T follicular helper cell (primary cell): ENCODE measurements around the gene HIVEP3.

ENCODE experiments used
- DNase-seq: peaks from one replicate; pipeline ENCODE4 v3.0.0-alpha.2; 2020; ENCODE audit warnings: low read depth

Gene HIVEP3

DNA sequence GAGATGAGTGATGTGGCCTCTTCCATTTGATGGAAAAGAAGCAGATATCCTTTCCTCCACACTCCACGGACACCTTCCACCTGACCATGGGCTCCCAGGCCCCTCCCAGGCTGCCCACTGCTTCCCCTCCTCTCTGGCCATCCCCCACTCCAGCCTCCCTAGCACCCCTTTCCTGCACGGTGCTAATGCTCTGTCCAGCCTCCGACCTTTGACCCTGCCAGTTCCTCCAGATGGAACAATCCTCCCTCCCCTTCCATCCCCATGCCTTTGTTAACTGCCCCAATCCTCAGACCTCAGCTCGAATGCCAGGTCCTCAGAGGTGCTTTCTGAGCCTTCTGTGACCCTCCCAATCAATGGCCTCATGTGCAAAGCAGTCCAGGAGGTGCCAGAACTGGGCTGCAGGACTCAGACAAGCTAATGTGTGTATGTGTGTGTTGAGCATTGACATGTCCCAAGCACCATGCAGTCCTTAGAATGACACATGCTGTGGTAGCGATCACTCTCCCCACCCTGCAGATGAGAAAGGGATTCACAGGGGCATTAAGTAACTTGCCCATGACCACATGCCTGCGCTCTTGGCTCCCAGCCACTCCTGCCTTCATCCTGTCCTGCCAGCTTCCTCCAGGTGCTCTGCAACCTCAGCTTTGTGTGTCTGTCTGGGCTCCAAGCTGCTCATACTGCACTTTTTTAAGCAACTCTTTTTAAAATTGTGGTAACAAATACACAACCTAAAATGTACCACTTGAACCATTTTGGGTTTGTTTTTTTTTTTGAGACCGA is 370.8 kb downstream of the HIVEP3 start:
- DNase-seq, result no peak

DNA sequence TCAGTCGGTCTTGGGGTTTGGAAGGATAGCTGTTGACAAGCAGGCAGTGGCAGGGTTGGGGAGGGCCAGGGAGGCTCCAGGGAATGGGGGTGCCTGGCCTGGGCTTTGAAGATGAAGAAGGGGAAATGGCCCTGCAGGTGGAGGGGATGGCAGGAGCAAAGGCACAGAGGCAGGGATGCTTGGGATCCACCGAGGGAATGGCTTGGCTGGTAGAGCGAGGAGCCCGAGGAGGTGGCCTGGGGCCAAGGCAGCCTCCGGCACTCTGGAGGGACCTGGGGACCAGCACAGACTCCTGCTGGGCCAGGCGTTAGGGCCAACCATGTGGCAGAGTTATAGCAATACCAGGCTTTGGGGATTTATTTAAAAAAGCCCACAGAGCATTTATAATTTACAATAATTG is 371.4 kb downstream of the HIVEP3 start:
- no peak for DNase-seq

DNA sequence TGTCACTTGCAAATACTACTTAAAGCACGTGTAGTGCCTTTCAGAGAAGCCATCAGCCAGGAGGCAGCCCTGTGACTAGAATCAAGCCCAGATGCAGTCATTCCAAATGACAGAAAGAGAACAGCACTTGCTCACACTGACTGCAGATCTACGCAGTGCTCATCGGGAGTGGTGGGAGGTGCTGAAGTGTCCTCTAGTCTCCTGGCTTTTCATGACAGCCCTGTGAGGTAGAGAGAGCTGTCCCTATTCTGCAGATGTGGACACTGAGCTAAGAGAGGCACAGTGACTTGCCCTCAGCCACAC is 371.9 kb downstream of the HIVEP3 start:
- DNase-seq, result no peak

DNA sequence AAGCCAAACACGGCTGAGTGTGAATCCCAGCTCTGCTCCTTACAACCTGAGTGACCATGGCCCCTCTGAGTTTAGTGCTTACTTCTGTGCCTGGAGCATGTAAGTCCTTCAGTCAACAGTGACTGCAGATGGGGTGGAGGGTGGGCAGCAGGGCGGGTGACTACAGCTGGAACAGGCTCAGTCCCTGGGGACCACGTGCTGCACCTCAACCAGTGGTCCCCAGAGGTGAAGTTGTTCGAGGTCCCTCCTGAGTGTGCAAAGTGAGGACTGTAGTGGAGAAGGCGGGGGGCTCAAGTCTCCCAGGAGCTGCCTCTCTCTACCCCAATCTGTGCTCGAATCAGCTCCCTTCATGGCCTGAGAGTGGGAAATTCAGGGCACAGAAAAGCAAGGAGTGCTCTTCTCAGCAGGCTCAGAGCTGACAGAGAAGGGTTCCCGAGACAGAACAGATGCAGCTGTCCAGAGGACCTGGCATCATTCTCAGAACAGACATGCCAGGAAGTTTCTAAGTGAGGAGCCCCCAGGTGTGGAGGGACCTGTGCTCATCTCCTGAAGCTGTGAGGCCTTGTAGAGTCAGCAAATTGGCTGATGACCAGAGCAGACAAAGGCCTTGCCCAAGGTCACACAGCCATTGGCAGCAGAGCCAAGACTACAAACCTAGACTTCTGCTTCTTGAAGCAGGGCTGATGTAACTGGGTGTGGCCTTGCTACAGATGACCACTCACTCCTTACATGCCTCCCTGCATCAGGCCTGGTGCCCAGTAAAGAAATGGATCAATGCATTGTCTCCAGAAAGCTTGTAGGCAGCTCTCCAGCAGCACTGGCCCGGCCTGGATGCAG is 372.5 kb downstream of the HIVEP3 start:
- no peak for DNase-seq

DNA sequence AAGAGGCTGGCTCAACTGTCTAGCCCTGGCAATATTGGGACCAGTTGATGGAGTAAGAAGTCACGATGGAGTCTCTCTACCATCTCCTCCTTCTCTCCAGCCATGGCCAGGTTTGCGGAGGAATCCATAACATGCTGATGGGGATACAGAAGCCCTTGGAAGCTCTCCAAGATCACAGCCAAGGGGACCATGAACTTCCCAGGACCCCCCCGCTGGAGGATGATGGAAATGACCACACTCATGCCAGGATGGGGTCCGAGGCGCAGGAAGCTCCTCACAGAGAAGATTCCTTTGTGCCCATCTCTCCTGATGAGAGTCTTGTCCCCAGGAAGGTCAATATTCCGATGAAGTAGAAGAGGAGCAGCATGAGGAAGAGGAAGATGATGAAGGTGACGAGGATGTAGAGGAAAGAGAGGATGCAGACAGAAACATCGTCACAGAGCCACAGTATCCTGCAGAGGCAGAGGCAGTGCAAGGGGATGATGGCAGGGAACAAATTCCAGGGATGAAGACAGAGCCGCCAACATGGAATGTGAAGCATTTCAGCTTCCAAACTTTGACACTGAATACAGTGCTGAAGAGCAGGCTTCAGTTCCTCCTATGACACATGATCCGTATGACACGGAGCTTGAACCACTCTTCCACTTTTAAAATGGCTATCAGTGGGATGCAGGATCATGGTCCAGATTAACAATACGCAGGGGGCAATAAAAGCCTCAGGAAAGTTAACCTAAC is 376.4 kb downstream of the HIVEP3 start:
- no peak for DNase-seq

DNA sequence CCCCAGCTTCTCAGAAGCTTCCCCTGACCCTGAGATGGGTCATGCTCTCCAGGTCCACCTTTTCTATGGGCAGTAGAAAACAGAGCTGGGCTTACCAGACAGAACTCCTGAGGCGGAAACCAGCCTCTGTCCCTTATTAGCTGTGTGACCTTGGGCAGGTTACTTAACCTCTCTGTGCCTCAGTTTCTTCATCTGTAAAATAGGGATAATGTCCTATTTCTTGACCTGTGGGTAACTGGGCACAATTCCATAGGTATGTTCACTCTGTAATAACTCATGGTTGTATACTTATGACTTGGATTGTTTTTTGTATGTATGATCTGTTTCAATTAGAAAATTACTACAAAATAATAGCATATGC is 377.1 kb downstream of the HIVEP3 start:
- DNase-seq, result no peak

DNA sequence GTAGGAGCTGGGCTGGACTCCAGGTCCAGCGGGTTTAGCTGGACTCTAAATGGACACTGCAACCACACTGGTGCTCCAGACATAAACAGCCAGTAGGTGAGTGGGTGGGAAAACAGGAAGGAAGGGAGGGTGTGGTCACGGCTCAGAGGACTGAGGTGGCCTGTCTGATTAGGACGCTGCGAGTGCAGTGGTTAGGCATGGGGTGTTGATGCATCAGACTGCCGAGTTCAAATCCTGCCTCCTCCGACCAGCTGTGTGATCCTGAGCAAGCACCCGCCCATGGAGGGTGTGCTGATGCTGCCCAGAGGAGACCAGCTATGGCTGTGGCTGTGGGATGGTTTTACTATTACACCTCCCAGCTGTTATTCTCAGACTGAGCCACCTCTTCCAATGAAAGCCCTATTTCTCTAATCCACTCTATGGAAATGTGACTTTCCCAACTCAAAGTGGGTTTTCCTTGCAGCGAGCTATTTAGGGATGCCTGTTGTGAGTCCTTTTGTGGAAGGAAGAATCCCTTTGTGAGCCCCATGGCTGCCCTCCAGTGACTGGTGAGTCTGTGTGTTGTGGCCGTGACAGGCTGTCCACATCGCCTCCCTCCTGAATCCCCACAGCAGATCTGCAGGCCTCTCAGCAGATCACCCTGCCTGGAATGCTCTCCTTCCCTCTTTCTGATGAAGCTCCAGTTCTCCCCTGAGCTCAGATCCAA is 377.7 kb downstream of the HIVEP3 start:
- DNase-seq, result no peak

DNA sequence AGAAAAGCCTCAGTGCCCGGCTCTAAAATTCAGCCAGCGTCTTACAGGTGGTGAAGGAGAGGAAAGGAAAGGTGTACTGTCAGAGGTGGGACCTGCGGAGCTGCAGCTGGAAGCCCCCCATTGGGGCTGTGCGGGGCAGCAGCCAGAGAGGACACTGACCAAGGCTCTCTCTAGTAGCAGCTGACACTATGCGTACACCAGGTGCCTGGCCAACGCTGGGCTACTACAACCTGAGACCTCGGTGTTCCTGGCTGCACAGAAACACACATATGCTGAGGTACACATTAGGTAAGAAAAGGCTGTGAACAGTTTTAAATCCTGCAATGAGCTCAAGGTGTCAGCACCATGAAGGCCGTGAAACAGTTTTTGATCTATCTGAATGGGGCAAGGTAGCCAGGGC is 378.7 kb downstream of the HIVEP3 start:
- no peak for DNase-seq

DNA sequence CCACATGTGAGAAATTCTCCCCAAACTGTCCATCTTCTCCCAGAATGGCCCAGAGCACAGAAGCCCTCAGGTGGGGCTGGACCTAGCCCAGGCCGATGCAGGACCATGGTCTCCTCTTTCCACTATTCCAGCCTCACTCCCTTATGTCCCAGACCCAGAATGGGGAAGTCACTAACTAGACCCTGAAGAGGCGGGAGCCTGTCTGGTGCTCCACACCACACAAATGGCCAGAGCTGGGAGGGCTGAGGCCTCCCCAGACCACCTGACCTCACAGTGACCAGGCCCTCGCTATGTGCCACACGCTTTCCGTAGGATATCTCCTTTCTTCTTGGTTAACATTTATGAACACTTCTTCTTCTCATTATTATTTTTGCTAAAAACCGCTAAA is 379.3 kb downstream of the HIVEP3 start:
- no peak for DNase-seq

DNA sequence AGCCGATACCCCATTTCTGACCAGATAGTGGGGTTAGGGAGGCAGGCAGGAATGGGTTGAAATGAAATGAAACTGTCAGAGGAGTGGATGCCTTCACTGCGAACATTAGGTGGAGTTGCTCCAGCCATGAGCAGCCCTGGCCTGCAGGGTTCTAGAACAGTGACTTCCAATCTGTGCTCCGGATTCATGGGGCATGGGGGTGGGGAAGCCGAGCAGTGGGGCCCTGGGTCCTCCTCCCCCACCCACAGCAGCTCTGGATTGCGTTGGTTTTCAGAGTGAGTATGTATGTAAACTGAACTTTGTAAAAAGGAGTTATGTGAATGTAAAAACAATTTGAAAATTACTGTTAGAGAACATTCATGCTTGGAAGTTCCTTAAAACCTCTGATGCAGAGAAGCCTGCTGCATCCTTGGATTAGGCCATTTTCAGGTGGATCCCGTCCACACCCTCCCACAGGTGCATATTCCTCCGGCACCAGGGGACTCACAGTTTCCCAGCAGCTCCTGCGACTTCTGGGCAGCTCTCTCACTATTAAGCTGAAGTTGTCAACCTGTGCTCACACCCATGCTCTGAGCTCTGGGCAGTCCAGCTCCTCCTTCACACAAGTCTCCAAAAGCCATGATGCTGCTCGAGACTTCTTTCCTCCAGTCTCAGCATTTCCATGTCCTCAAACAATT is 379.8 kb downstream of the HIVEP3 start:
- DNase-seq, result no peak

DNA sequence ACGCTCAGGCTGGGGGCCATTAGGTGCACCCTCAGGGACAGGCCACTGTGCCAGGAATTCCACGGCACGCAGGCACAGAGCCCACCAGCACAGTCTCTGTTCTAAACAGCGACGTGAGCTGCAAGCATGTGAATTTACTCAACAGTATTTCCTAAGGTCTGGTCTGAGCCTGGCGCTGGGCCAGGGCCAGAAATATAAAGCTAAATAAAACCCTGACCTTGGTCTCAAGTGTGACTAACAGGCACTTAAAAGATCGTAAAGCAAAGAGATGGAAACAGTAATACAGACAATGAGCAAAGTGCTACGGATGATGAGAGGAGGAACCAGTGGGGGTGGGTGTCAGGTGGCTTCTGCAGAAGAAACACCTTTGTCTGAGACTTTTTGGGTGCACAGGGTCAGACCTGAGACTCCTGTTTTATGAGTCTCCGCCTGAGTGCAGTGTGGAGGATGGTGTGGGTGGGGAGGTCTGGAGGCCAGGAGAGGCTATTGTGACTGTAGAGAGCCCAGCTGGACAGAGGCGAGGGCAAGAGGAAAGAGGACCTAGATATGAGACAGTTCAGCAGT is 380.9 kb downstream of the HIVEP3 start:
- no peak for DNase-seq

DNA sequence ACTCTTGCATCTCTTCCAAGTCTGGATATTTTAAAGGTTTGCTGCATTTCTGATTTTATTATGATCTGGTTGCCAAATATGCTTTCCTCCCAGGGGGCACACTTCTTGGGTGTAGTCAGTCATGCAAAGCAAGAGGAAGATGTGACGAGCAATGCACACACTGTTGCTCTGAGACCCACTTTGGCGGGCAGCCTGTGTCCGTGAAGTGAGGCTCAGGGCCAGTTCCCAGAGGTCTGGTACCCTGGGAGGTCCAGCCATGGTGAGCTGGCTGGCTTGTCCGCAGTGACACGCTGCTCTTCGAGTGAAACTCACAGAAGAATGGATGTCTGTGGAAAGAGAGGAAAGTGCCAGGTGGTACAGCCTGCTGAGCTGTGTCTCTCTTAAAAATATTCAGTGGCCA is 381.5 kb downstream of the HIVEP3 start:
- DNase-seq, result no peak

DNA sequence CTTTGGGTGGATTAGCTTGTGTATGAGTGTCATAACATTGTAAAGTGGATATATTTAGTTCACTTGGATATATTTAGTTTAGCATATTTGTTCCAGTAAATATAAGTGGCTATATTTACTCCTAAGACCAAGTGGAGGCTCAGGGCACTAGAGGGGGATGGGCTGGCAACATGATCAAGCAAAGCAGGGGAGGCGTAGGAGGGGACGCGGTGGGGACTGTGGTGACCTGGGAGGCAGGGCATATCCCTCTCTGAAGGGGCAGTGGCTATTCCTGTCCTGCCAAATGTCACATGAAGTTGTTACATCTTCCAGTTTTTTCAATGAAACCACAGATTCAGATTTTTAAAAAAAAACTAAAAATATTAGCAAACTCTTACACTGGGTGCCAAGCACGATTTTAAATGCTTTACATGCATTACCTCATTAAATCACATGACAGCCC is 382.3 kb downstream of the HIVEP3 start:
- no peak for DNase-seq

DNA sequence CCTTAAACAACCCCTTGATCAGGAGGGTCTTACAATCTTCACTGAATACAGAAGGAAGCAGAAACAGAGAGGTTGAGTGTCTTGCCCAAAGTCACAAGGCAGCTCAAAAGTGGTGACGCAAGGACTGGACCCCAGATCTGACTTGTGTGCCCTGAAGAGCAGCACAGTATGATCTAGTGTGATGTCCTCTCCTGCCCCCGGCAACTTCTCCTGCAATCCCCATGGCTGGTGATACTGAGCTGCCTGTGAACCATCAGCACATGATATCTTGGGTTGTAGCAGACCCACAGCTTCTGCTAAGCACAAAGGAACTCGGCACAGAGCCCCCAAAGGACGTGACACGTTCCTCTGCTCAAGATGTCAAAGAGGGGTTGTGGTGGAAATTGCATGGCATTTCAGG is 383.0 kb downstream of the HIVEP3 start:
- DNase-seq, result no peak

DNA sequence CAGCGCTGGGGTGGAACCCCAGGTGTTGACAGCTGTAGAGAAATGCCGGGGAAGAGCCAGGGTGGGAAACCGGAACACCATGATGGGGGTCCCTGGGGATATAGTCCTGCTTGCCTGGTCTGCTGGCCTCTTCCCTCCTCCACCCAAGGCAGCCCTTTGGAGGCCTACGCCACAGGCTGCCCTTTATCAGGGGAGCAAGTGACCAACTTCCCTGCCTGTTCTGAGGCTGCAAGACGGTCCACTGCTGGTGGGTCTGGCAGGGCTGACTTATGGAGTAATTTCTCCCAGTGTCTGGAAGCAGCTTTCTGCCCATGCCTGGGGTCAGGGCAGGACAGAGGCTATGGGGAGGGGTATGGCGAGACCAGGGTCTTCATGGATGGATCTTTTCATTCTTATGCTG is 383.4 kb downstream of the HIVEP3 start:
- no peak for DNase-seq

DNA sequence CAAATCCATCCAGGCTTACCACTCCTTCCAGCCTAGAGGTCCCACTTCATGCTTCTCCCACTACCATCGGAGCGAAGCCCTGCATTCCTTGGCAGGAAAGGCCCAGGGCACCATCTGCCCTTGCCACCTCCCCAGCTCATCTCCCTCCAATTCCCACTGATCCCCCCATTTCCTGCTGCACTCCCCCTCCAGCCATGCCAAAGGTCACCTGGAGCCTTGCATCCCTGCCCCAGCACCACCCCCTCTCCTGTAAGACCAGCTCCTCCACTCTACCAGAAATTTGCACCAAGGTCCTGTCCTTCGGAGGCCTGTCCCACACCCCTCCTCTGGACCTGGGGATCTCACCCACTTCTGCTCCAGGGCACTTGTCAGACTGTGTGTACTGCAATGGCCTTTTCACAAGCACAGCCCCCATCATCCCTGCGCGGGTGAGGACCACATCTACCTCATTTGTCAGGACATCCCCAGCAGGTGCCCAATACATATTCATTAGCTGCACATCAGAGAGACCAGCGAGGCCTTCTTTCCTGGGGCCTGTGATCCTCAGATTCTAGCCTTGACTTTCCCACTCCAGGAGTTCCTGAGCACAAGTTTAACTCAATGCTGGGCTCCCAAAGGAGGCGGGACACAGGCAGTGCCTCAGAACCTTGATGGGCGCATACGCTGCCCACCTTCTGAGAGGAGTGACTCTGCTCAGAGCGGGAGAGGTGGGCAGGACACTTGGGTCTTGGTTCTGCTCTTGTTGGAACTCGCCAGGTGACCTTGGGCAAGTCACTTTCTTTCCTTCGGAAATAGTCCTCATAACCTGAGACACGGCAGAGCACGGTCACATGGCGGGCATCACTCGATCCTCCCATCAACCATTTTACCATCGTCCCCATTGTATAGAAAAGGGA is 384.3 kb downstream of the HIVEP3 start:
- no peak for DNase-seq

DNA sequence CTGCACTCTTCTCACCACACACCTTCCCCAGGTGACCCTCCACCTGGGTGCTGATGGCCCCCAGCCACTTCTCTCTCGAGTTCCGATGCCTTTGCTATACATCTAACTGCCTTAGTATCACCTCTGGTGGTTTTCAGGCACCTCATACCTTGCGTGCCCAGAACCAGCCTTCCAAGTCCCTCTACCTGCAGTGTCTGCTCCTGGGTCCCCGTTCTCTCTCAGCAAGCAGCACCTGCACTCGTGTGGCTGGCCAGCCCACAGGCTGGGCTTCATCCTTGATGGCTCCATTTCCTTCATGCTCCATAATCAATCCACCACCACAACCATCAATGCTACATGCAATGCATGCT is 385.0 kb downstream of the HIVEP3 start:
- DNase-seq, result no peak

DNA sequence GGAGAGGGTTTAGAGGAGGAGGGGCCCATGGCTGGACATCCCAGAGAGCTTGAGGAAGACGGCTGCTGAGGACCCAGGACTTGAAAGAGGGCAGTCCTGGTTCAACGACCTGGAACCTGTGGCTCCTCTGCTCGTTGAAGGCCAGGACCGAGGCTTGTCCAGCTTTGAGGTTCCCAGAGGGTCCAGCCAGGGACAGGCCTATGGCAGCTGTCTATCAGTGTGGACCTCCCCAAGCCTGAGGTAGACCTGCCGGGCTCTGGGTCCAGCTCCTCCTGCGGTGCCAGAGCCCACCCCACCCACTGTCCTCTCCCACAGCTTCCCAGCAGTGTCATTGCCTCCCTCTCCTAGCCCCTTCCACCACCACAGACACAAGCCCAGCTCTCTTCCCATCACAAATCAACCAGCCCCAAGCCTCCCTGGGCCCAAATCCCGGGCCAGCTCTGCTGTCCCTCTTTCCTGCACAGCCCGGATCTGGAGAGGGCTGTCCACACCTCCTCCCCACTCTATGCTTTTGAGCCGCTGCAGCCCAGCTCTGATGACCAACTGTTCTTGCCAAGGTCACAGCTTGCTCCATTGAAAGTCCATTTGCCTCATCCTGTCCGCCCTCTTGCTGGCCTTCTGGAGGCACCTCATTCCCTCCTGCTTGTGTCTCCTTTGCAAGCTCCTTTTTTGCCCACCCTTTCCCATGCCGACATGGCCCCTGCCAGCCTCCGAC is 385.5 kb downstream of the HIVEP3 start:
- no peak for DNase-seq

DNA sequence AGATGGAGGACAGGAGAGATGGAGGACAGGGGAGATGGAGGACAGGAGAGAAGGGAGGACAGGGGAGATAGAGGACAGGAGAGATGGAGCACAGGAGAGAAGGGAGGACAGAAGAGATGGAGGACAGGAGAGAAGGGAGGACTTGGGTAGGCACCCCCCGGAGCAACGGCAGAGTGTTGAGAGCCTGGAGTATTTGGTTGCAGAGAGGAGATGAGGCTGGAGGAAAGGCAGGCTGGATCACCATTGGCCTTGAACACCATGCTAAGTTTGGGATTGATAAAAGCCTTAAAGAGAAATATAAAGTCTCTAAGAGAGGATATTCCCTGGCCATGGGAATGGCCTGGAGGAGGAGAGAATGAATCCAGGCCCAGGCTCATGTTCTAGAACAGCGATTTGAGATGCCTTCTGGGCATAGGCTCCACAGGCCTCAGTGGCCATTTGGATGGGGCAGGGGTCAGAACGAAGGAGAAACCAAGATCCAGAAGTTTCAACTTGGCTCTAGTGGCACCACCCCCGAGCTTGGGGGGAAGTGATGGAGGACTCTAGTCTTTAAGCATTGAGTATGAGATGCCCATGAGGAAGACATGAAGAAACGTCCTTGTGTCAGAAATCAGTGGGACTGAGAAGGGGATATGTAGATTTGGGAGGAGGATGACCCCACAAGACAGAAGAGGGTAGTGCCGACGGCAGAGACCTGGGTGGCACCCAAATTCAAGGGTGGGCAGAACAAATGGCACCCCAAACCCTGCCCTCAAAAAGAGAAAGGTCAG is 386.3 kb downstream of the HIVEP3 start:
- no peak for DNase-seq
